TTC549 (cell line): ENCODE data around the gene FYTTD1.

Experiments
- FAIRE-seq: peaks from 2 replicates; lab custom pipeline; 2012; peaks lifted over from hg19 to GRCh38; lab: Jason Lieb, UNC

FYTTD1 gene

GRCh38 chr3:197737749-197738462 lies 11.8 kb upstream of the FYTTD1 start:
- FAIRE-seq = no peak

GRCh38 chr3:197742787-197743186 lies 6.9 kb upstream of the FYTTD1 start:
- no peak for FAIRE-seq

GRCh38 chr3:197746209-197746608 lies 3.5 kb upstream of the FYTTD1 start:
- FAIRE-seq = no peak

GRCh38 chr3:197746801-197747237 lies 2.9 kb upstream of the FYTTD1 start:
- no peak for FAIRE-seq

- FAIRE-seq = no peak
Observed at GRCh38 chr3:197748597-197749314, 927 bp upstream of the FYTTD1 start.

GRCh38 chr3:197749315-197749600 lies 425 bp upstream of the FYTTD1 start:
- no peak for FAIRE-seq

- no peak for FAIRE-seq
Observed at GRCh38 chr3:197750396-197750831, 731 bp downstream of the FYTTD1 start.

- no peak for FAIRE-seq
Observed at GRCh38 chr3:197750858-197751737, 1.4 kb downstream of the FYTTD1 start.

GRCh38 chr3:197752107-197752506 lies 2.4 kb downstream of the FYTTD1 start:
- FAIRE-seq = no peak

GRCh38 chr3:197753263-197753662 lies 3.6 kb downstream of the FYTTD1 start:
- no peak for FAIRE-seq

GRCh38 chr3:197756704-197757103 lies 7.0 kb downstream of the FYTTD1 start:
- FAIRE-seq = no peak

- FAIRE-seq = no peak
Observed at GRCh38 chr3:197758512-197758911, 8.8 kb downstream of the FYTTD1 start.

GRCh38 chr3:197761784-197762183 lies 12.1 kb downstream of the FYTTD1 start:
- FAIRE-seq = no peak

GRCh38 chr3:197775317-197775716 lies 25.6 kb downstream of the FYTTD1 start:
- no peak for FAIRE-seq

GRCh38 chr3:197782230-197782629 lies 32.5 kb downstream of the FYTTD1 start:
- FAIRE-seq = no peak

- FAIRE-seq = no peak
Observed at GRCh38 chr3:197784019-197784585, 34.4 kb downstream of the FYTTD1 start.

GRCh38 chr3:197787412-197787811 lies 37.7 kb downstream of the FYTTD1 start:
- FAIRE-seq = no peak

GRCh38 chr3:197789309-197789708 lies 39.6 kb downstream of the FYTTD1 start:
- no peak for FAIRE-seq

GRCh38 chr3:197790033-197790432 lies 40.4 kb downstream of the FYTTD1 start:
- FAIRE-seq = no peak

- no peak for FAIRE-seq
Observed at GRCh38 chr3:197791113-197791891, 41.6 kb downstream of the FYTTD1 start, which contains the start of gene LRCH3. Gene LRCH3, plus strand, starts transcription at chr3:197791254. Its CDS starts 25 bp downstream, at chr3:197791279.

- FAIRE-seq = no peak
Observed at GRCh38 chr3:197791892-197792647, 42.4 kb downstream of the FYTTD1 start.
